ENCODE results near the gene ZSWIM3.

ZSWIM3 gene

GRCh38 chr20:45910670-45911485 lies 53.5 kb downstream of the ZSWIM3 start:
- peak; percentile 69 to 95 (median 84) for DNase-seq

GRCh38 chr20:45911486-45912343 lies 54.3 kb downstream of the ZSWIM3 start, which contains the start of gene PLTP:
PLTP (minus strand) TSS chr20:45912155; CDS start chr20:45911452, 703 bp downstream.
- peak in 1 of 4 experiments; percentile 10 for DNase-seq

- no peak for DNase-seq
These were observed 54.9 kb downstream of the ZSWIM3 start for GRCh38 chr20:45912344-45912682.

- no peak for DNase-seq
These were observed 55.7 kb downstream of the ZSWIM3 start for GRCh38 chr20:45913116-45913515.

- DNase-seq = no peak
These were observed 60.4 kb downstream of the ZSWIM3 start for GRCh38 chr20:45917790-45918141.

GRCh38 chr20:45918182-45918737 lies 60.8 kb downstream of the ZSWIM3 start:
- no peak for DNase-seq

- DNase-seq = no peak
These were observed 61.5 kb downstream of the ZSWIM3 start for GRCh38 chr20:45918779-45919537.

- DNase-seq = no peak
These were observed 62.4 kb downstream of the ZSWIM3 start for GRCh38 chr20:45919542-45920399.

- DNase-seq = no peak
These were observed 63.3 kb downstream of the ZSWIM3 start for GRCh38 chr20:45920462-45921336.

GRCh38 chr20:45921337-45922189 lies 64.1 kb downstream of the ZSWIM3 start:
- no peak for DNase-seq

GRCh38 chr20:45924391-45925261 lies 67.2 kb downstream of the ZSWIM3 start:
- DNase-seq = no peak

GRCh38 chr20:45925821-45926506 lies 68.5 kb downstream of the ZSWIM3 start:
- DNase-seq = no peak

- no peak for DNase-seq
These were observed 69.3 kb downstream of the ZSWIM3 start for GRCh38 chr20:45926731-45927070.

GRCh38 chr20:45927071-45927878 lies 69.9 kb downstream of the ZSWIM3 start:
- DNase-seq = no peak

All from activated CD4-positive, CD25-positive, alpha-beta regulatory T cell (primary cell).